T-helper 17 cell (primary cell): ENCODE results near the gene PLSCR1. TPM values are rescaled to one million over a fixed set of nuclear protein-coding genes. Genes with fewer than 3 reads are reported as not detected.
"Not testable (repeated sequence)": the region's sequence is repeated elsewhere in the genome, so short reads cannot be mapped to it uniquely, and the experiment has no call there.

Experiments
- ATAC-seq: fragments of 150-1000 bp; cut with Tn5 transposase; 2 replicates; pipeline ENCODE4 v1.10.0; 2021; ENCODE audit warnings: mild to moderate bottlenecking, moderate library complexity
- DNase-seq, 3 donors: peaks; one replicate each; pipeline versions ENCODE4 v3.0.0 to v3.0.0-alpha.2; 2020 to 2021
- H3K9me3 ChIP-seq: one replicate; pipeline ENCODE4 v1.7.0; 2013; ENCODE audit warnings: low read length, mild to moderate bottlenecking; ENCODE audit not compliant: control insufficient read depth, poor library complexity, severe bottlenecking
- H3K27ac Mint-ChIP-seq: one replicate; pipeline ENCODE4 v1.8.0; 2022; ENCODE audit warnings: mild to moderate bottlenecking, moderate library complexity, mixed read lengths
- H3K27me3 Mint-ChIP-seq: one replicate; pipeline ENCODE4 v1.8.0; 2022; ENCODE audit warnings: mixed read lengths
- H3K36me3 Mint-ChIP-seq: one replicate; pipeline ENCODE4 v1.8.0; 2022; ENCODE audit warnings: low read depth, mixed read lengths
- H3K4me1 Mint-ChIP-seq: one replicate; pipeline ENCODE4 v1.8.0; 2022; ENCODE audit warnings: mild to moderate bottlenecking, mixed read lengths
- H3K4me3 Mint-ChIP-seq: one replicate; pipeline ENCODE4 v1.8.0; 2022; ENCODE audit warnings: mild to moderate bottlenecking, moderate library complexity, mixed read lengths
- total RNA-seq, 4 donors: library from RNA in 2 of 4; stranded (reverse) in 2 of 4; gene quantifications; one replicate each; pipeline ENCODE4 v1.2.3 and lab custom pipeline; 2022 to 2026

The PLSCR1 gene
- total RNA-seq, 2 donors from 2014 or later: 14.8 TPM

DNA sequence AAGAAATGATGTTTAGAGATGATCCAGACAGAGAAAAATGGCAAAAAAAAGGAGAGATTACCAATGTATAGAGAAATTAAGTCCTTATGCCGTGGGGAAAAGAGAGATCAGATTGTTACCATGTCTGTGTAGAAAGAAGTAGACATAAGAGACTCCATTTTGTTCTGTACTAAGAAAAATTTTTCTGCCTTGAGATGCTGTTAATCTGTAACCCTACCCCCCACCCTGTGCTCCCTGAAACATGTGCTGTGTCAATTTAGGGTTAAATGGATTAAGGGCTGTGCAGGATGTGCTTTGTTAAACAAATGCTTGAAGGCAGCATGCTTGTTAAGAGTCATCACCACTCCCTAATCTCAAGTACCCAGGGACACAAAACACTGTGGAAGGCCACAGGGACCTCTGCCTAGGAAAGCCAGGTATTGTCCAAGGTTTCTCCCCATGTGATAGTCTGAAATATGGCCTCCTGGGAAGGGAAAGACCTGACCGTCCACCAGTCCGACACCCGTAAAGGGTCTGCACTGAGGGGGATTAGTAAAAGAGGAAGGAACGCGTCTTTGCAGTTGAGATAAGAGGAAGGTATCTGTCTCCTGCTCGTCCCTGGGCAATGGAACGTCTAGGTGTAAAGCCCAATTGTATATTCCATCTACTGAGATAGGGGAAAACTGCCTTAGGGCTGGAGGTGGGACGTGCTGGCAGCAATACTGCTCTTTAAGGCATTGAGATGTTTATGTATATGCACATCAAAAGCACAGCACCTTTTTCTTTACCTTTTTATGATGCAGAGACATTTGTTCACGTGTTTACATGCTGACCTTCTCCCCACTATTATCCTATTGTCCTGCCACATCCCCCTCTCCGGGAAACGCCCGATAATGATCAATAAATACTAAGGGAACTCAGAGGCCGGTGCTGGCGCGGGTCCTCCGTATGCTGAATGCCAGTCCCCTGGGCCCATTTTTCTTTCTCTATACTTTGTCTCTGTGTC, 21.9 kb downstream of the PLSCR1 start:
- H3K4me3 Mint-ChIP-seq, DNase-seq, H3K36me3 Mint-ChIP-seq, ATAC-seq, H3K27ac Mint-ChIP-seq, H3K9me3 ChIP-seq, H3K27me3 Mint-ChIP-seq, H3K4me1 Mint-ChIP-seq: not testable (repeated sequence)

DNA sequence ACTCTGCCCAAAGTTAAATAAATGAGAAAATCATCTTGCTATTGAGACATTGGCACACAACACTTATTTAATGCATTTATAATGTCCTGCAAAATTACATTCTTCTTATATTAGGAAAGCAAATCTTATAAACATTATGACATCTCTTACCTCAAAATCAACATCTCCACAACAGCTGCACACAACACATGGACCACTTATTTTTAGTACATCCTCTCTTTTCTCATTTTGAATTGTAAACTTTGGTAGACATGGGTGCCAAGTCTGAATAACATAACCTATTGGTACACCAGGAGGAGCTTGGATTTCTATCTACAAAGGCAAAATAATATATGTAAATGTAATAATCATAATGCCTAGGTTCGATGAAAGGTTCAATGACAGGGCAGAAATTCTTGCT, 23.0 kb downstream of the PLSCR1 start:
- ATAC-seq: no peak
- H3K4me1 Mint-ChIP-seq: peaks cover 3% of the 10 kb centered on the region
- no peak for DNase-seq
- H3K27ac Mint-ChIP-seq: no peak overlapping the region
- H3K27me3 Mint-ChIP-seq: no peaks in the 10 kb centered on the region
- peaks cover 10% of the 10 kb centered on the region for H3K36me3 Mint-ChIP-seq
- H3K4me3 Mint-ChIP-seq: no peak overlapping the region
- no peaks in the 10 kb centered on the region for H3K9me3 ChIP-seq

- no peaks in the 10 kb centered on the region for H3K9me3 ChIP-seq
- H3K4me1 Mint-ChIP-seq: peaks cover 3% of the 10 kb centered on the region
- H3K36me3 Mint-ChIP-seq: peaks cover 10% of the 10 kb centered on the region
- no peak overlapping the region for H3K4me3 Mint-ChIP-seq
- ATAC-seq: no peak
- H3K27me3 Mint-ChIP-seq: no peaks in the 10 kb centered on the region
- no peak for DNase-seq
- H3K27ac Mint-ChIP-seq: no peak overlapping the region
Observed at GRCh38 chr3:146519810-146520209, 24.6 kb downstream of the PLSCR1 start.

- Mint-ChIP-seq H3K4me1 (peaks cover 11% of the 10 kb centered on the region), H3K36me3 (peaks cover 8% of the 10 kb centered on the region), H3K27me3 (no peaks in the 10 kb centered on the region), H3K27ac (no peak overlapping the region), H3K4me3 (no peak overlapping the region)
- DNase-seq: no peak
- no peaks in the 10 kb centered on the region for H3K9me3 ChIP-seq
- no peak for ATAC-seq
Observed at GRCh38 chr3:146517684-146518435, 26.5 kb downstream of the PLSCR1 start.

DNA sequence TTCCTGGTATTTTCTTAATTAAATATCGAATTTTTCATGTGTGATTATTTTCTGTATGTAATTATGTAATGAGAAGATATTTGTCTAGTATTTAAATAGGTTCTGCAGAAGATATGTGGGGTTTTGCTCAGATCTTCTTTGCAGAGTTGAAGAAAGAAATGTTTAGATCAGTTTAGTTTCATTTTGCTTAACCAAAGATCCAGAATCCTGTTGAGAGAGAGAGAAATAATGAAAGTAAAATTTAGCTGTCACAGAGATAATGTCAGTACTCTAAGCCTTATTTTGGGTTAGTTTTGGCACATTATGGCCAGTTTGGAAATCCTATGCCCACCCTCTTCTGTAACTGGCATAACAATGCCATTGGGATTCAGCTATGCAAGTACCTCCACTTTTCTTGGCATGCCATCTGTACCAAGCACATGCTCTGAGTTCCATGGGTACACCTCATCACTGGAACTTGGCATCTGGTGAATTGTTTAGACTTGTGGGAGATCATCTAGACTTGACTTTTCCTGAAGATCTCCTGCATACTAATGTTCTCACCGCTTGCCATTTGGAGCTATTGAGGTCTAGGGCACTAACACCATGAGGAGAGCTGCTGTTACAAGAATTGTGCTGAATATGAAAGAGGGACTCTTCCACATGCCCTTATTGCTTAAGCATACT, 30.9 kb downstream of the PLSCR1 start:
- H3K27me3 Mint-ChIP-seq: no peaks in the 10 kb centered on the region
- DNase-seq (no peak), ATAC-seq (no peak)
- peaks cover 11% of the 10 kb centered on the region for H3K4me1 Mint-ChIP-seq
- H3K4me3 Mint-ChIP-seq: no peak overlapping the region
- no peaks in the 10 kb centered on the region for H3K9me3 ChIP-seq
- H3K27ac Mint-ChIP-seq: peak overlapping the region; percentile 41
- H3K36me3 Mint-ChIP-seq: peaks cover 2% of the 10 kb centered on the region

DNA sequence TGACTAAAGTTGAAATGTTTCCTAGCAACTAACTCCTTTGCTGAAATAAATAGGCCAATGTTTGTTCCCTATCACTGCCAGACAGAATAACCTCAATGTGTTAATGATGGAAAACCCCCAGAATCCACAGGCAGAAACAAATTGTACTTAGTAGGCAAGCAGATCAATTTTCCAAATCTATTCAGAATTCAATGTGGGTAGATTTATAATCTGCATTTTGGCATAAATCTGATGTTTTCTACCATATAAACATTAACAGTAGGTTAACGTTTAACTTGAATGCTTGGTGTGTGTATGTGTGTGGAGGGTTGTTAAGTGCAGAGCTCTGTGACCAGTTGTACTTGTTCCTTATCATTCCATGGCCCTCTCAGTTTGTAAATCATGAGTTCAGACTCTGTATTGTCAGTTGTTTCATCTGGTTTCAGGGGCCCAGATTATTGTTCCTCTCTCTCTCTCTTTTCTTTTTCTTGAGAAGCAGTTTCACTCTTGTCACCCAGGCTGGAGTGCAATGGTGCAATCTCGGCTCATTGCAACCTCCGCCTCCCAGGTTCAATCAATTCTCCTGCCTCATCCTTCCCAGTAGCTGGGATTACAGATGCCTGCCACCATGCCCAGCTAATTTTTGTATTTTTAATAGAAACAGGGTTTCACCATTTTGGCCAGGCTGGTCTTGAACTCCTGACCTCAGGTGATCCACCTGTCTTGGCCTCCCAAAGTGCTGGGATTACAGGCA, 32.8 kb downstream of the PLSCR1 start:
- no peak for DNase-seq
- peaks cover 8% of the 10 kb centered on the region for H3K4me1 Mint-ChIP-seq
- no peak for ATAC-seq
- peaks cover under 1% of the 10 kb centered on the region for H3K36me3 Mint-ChIP-seq
- no peaks in the 10 kb centered on the region for H3K9me3 ChIP-seq
- no peak overlapping the region for H3K4me3 Mint-ChIP-seq
- H3K27me3 Mint-ChIP-seq: no peaks in the 10 kb centered on the region
- H3K27ac Mint-ChIP-seq: no peak overlapping the region

- H3K27me3 Mint-ChIP-seq: no peaks in the 10 kb centered on the region
- no peak for ATAC-seq
- DNase-seq: no peak
- H3K9me3 ChIP-seq: no peaks in the 10 kb centered on the region
- no peak overlapping the region for H3K4me3 Mint-ChIP-seq
- no peaks in the 10 kb centered on the region for H3K4me1 Mint-ChIP-seq
- no peaks in the 10 kb centered on the region for H3K36me3 Mint-ChIP-seq
- H3K27ac Mint-ChIP-seq: no peak overlapping the region
Observed at GRCh38 chr3:146507331-146508120, 36.9 kb downstream of the PLSCR1 start.

DNA sequence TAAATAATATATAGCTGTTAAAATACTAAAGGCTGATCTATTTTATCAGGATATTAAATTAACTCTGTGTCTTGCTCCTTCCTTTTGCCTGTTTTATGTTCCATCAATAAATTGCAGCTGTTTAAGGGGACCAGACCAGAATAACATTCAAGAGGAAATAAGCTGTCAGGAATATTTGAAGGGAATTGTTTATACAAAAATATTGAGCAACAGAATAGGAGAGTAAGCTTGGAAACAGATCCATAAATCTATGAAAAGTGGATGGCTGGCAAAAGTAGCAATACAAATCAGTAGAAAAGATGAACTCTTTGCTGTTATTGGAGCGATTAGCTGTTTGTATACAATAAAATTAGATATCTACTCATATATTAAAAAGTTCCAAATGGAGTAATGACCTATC, 38.9 kb downstream of the PLSCR1 start:
- Mint-ChIP-seq H3K4me3 (no peak overlapping the region), H3K4me1 (no peaks in the 10 kb centered on the region), H3K27me3 (no peaks in the 10 kb centered on the region), H3K27ac (no peak overlapping the region), H3K36me3 (no peaks in the 10 kb centered on the region)
- H3K9me3 ChIP-seq: no peaks in the 10 kb centered on the region
- no peak for DNase-seq
- no peak for ATAC-seq

DNA sequence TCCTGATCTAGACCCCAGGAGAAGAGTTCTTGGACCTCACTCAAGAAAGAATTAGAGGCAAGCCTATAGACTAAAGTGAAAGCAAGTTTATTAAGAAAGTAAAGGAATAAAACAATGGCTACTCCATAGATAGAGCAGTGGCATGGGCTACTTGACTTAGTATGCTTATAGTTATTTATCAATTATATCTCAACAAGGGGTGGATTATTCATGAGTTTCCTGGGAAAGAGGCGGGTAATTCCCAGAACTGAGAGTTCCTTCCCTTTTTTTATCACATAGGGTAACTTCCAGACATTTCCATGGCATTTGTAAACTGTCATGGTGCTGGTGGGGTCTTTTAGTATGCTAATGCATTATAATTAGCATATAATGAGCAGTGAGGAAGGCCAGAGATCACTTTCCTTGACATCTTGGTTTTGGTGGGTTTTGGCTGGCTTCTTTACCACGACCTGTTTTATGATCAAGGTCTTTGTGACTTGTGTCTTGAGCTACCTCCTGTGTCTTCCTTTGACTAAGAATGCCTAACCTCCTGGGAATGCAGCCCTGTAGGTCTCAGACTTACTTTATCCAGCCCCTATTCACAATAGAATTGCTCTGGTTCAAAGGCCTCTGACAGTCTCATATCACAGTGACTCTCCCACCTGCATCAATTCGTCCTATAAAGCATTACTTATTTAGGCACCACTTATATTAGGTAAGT, 39.8 kb downstream of the PLSCR1 start:
- no peaks in the 10 kb centered on the region for H3K27me3 Mint-ChIP-seq
- no peak overlapping the region for H3K4me3 Mint-ChIP-seq
- H3K36me3 Mint-ChIP-seq: no peaks in the 10 kb centered on the region
- no peaks in the 10 kb centered on the region for H3K4me1 Mint-ChIP-seq
- ATAC-seq (no peak), DNase-seq (no peak)
- no peak overlapping the region for H3K27ac Mint-ChIP-seq
- H3K9me3 ChIP-seq: no peaks in the 10 kb centered on the region

- H3K27ac Mint-ChIP-seq: no peak overlapping the region
- no peaks in the 10 kb centered on the region for H3K27me3 Mint-ChIP-seq
- H3K9me3 ChIP-seq: no peaks in the 10 kb centered on the region
- DNase-seq (no peak), ATAC-seq (no peak)
- no peak overlapping the region for H3K4me3 Mint-ChIP-seq
- no peaks in the 10 kb centered on the region for H3K36me3 Mint-ChIP-seq
- no peaks in the 10 kb centered on the region for H3K4me1 Mint-ChIP-seq
Observed at GRCh38 chr3:146503461-146504202, 40.8 kb downstream of the PLSCR1 start.

- no peaks in the 10 kb centered on the region for H3K27me3 Mint-ChIP-seq
- ATAC-seq (no peak), DNase-seq (no peak)
- no peaks in the 10 kb centered on the region for H3K9me3 ChIP-seq
- no peaks in the 10 kb centered on the region for H3K36me3 Mint-ChIP-seq
- peaks cover 4% of the 10 kb centered on the region for H3K4me1 Mint-ChIP-seq
- no peak overlapping the region for H3K27ac Mint-ChIP-seq
- no peak overlapping the region for H3K4me3 Mint-ChIP-seq
Observed at GRCh38 chr3:146502887-146503460, 41.4 kb downstream of the PLSCR1 start.
